Mononuclear cell (primary cell): ENCODE measurements around the gene SLC38A6. TPM values are rescaled to one million over a fixed set of nuclear protein-coding genes. Genes with fewer than 3 reads are reported as not detected.

Experiments used
- H3K27me3 ChIP-seq: 2 replicates; pipeline ENCODE4 v1.6.0; 2011; ENCODE audit warnings: low read length, control low read depth; ENCODE audit not compliant: insufficient read depth
- H3K4me1 ChIP-seq: 2 replicates; pipeline ENCODE4 v1.5.1; 2011; ENCODE audit warnings: mild to moderate bottlenecking, low read length, control low read depth; ENCODE audit not compliant: insufficient read depth
- H3K4me3 ChIP-seq: 2 replicates; pipeline ENCODE4 v1.5.1; 2011; ENCODE audit warnings: mild to moderate bottlenecking, low read length, moderate library complexity
- H3K9me3 ChIP-seq: 2 replicates; pipeline ENCODE4 v1.5.1; 2011; ENCODE audit warnings: low read depth, mild to moderate bottlenecking, control low read depth, low read length
- total RNA-seq: library from RNA; depleted of rRNA; stranded (reverse); fragments of >200 nt; gene quantifications from one replicate; pipeline ENCODE4 v1.2.3, GENCODE V29; 2012

The SLC38A6 gene
- total RNA-seq, 1 donor: 8.9 TPM

GRCh38 chr14:61098721-61099120 lies 117.7 kb downstream of the SLC38A6 start:
- no peaks in the 10 kb centered on the region for H3K9me3 ChIP-seq
- H3K4me1 ChIP-seq: peaks cover 33% of the 10 kb centered on the region
- H3K27me3 ChIP-seq: no peaks in the 10 kb centered on the region
- no peak overlapping the region for H3K4me3 ChIP-seq

DNA sequence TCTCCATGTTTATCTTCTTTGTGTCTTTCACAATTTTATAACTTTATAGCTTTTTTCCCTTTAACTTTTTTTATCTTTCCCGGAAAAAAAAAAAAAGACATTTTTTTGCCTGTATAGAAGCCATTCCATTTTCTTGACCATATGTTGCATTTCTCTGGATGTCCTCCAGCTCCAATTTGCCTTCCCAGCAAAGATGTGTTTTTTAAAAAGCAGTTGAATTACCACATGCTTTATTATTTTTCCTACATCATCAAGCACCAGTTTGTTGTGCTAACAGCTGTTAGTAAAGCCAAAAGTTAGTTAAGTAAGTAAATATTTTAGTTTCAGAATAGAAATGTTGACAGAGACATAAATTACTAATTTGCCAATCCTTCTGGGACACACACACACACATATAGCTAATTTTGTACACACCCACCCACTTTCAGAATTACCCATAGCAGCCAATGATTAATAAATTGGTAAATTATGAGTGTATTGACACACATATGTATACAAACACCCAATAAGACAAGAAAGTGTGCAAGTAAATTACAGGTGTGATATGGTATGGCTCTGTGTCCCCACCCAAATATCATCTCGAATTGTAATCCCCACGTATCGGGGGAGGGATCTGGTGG lies 118.3 kb downstream of the SLC38A6 start:
- Histone ChIP-seq H3K27me3 (no peaks in the 10 kb centered on the region), H3K4me3 (no peak overlapping the region), H3K9me3 (no peaks in the 10 kb centered on the region), H3K4me1 (peaks cover 39% of the 10 kb centered on the region)

- Histone ChIP-seq H3K9me3 (no peaks in the 10 kb centered on the region), H3K4me3 (no peak overlapping the region), H3K4me1 (peaks cover 51% of the 10 kb centered on the region)
These were observed 120.9 kb downstream of the SLC38A6 start for GRCh38 chr14:61101803-61102548.

More at GRCh38 chr14:61101803-61102548, 120.9 kb downstream of the SLC38A6 start:
- H3K27me3 ChIP-seq: no peaks in the 10 kb centered on the region

Other genes with a start within 250 kb of the SLC38A6 start
- 23.2 TPM for gene MNAT1, start 246.5 kb upstream of the SLC38A6 start, total RNA-seq
- gene TRMT5, start 166 bp upstream of the SLC38A6 start, total RNA-seq: 2.9 TPM